AML-193 (cell line): ENCODE data around the gene ABCB8.
A peak's percentile ranks its signal among the peaks of the same experiment; 100 is the strongest.

Source experiments
- DNase-seq, 2 experiments: peaks; one replicate each; lab custom pipeline; 2025; lab: John Stamatoyannopoulos, UW

ABCB8 gene

GRCh38 chr7:151087245-151088018 lies 59.2 kb downstream of the ABCB8 start:
- DNase-seq: peak; percentile 10 to 14

GRCh38 chr7:151088019-151088855 lies 60.0 kb downstream of the ABCB8 start:
- DNase-seq: no peak

- DNase-seq: peak in 1 of 2 experiments; percentile 26
These were observed 60.8 kb downstream of the ABCB8 start for GRCh38 chr7:151088856-151089699.

- no peak for DNase-seq
These were observed 61.9 kb downstream of the ABCB8 start for GRCh38 chr7:151089893-151090730.

DNA sequence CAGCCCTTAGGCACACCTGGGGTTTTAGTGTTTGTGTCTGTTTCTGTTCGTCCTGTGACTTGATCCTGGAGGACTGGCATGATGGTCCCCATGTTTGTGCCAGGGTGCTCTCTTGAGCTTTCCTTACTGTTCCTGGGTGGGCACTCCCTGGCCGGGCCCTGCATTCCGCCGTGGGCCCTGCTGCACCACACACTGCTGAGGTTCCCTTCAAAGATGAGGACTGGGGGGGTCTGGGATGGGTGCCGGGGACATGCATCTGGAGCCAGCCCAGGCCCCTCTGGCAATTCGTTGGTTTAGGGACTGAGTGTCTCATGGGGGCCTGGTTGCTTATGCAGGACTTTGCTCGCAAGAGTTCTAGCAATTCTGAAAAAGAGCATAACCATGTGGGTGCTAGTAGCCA lies 62.8 kb downstream of the ABCB8 start:
- no peak for DNase-seq

GRCh38 chr7:151091431-151091830 lies 63.2 kb downstream of the ABCB8 start:
- DNase-seq: peak; percentile 36 to 49

DNA sequence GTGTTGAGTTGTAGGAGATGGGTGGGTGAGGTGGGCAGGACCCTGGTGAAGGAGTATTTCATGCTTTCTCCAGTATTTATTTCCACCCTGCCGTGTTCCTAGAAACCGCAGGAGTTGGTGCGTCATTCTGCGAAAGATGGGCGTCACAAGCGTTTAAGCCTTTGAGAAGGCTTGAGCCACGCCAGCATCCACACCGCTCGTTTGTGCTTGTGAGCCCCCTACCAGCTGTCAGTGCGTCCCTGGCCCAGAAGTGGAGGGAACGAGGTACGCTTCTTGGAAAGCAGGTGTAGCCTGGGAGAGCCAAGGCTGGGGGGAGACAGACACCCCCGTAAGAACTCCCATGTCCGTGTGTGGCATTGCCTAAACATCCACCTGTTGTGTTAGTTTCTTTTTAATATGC lies 63.7 kb downstream of the ABCB8 start:
- no peak for DNase-seq

- DNase-seq: no peak
These were observed 65.5 kb downstream of the ABCB8 start for GRCh38 chr7:151093748-151094147.

- no peak for DNase-seq
These were observed 66.4 kb downstream of the ABCB8 start for GRCh38 chr7:151094675-151095074.

- no peak for DNase-seq
These were observed 67.0 kb downstream of the ABCB8 start for GRCh38 chr7:151095123-151095797.

GRCh38 chr7:151095828-151096475 lies 67.7 kb downstream of the ABCB8 start:
- DNase-seq: no peak
